BLaER1 (cell line): ENCODE measurements around the gene MZB1.
"Not testable (repeated sequence)": the region's sequence is repeated elsewhere in the genome, so short reads cannot be mapped to it uniquely, and the experiment has no call there.

Experiments
- H3K27ac ChIP-seq: shearing (Covaris generic); formaldehyde crosslinking; 2 replicates; pipeline ENCODE4 v1.8.1; 2022
- H3K27me3 ChIP-seq: shearing (Covaris generic); formaldehyde crosslinking; 2 replicates; pipeline ENCODE4 v1.8.1; 2022
- H3K36me3 ChIP-seq: shearing (Covaris generic); formaldehyde crosslinking; 2 replicates; pipeline ENCODE4 v1.8.1; 2022
- H3K4me1 ChIP-seq: shearing (Covaris generic); formaldehyde crosslinking; 2 replicates; pipeline ENCODE4 v1.8.1; 2022
- H3K4me2 ChIP-seq: shearing (Covaris generic); formaldehyde crosslinking; 2 replicates; pipeline ENCODE4 v1.8.1; 2022
- H3K4me3 ChIP-seq: shearing (Covaris generic); formaldehyde crosslinking; 2 replicates; pipeline ENCODE4 v1.8.1; 2022
- H3K9ac ChIP-seq: shearing (Covaris generic); formaldehyde crosslinking; 2 replicates; pipeline ENCODE4 v1.8.1; 2022
- H3K9me3 ChIP-seq: shearing (Covaris generic); formaldehyde crosslinking; 2 replicates; pipeline ENCODE4 v1.8.1; 2022
- H4K20me1 ChIP-seq: shearing (Covaris generic); formaldehyde crosslinking; 2 replicates; pipeline ENCODE4 v1.8.1; 2022
- Cebpa-rat ChIP-seq: shearing (Covaris generic); IDR thresholded peaks from 2 replicates; pipeline ENCODE4 v1.8.1; 2022

Gene MZB1

GRCh38 chr5:139361835-139362429 is 27.8 kb downstream of the MZB1 start:
- peaks cover 7% of the 10 kb centered on the region for H3K4me1 ChIP-seq
- H3K27me3 ChIP-seq: no peaks in the 10 kb centered on the region
- peaks cover 99% of the 10 kb centered on the region for H3K36me3 ChIP-seq
- H3K9me3 ChIP-seq: 0 out of 2 replicates have a peak, but pooled peaks cover 5% of the 10 kb centered on the region
- no peak overlapping the region for H3K4me2 ChIP-seq
- TF ChIP-seq Cebpa-rat: no peak
- no peak overlapping the region for H3K4me3 ChIP-seq
- no peak overlapping the region for H3K27ac ChIP-seq
- H3K9ac ChIP-seq: no peak overlapping the region
- peaks cover 99% of the 10 kb centered on the region for H4K20me1 ChIP-seq

- Histone ChIP-seq H4K20me1 (peaks cover 99% of the 10 kb centered on the region), H3K36me3 (peaks cover 99% of the 10 kb centered on the region), H3K9ac (no peak overlapping the region), H3K27me3 (no peaks in the 10 kb centered on the region), H3K27ac (no peak overlapping the region), H3K4me3 (no peak overlapping the region), H3K9me3 (0 out of 2 replicates have a peak, but pooled peaks cover 5% of the 10 kb centered on the region), H3K4me1 (peaks cover 14% of the 10 kb centered on the region; the same call in 1 of the 2 replicates), H3K4me2 (no peak overlapping the region)
- no peak for TF ChIP-seq Cebpa-rat
These were observed 29.3 kb downstream of the MZB1 start for GRCh38 chr5:139360384-139360783.

- peaks cover 100% of the 10 kb centered on the region for H4K20me1 ChIP-seq
- no peak overlapping the region for H3K4me2 ChIP-seq
- H3K4me3 ChIP-seq: no peak overlapping the region
- no peak for TF ChIP-seq Cebpa-rat
- peaks cover 5% of the 10 kb centered on the region; the same call in 1 of the 2 replicates for H3K9me3 ChIP-seq
- no peaks in the 10 kb centered on the region for H3K27me3 ChIP-seq
- no peak overlapping the region for H3K27ac ChIP-seq
- H3K36me3 ChIP-seq: peaks cover 95% of the 10 kb centered on the region
- H3K9ac ChIP-seq: no peak overlapping the region
- H3K4me1 ChIP-seq: peaks cover 33% of the 10 kb centered on the region
These were observed 31.6 kb downstream of the MZB1 start for GRCh38 chr5:139358064-139358463.

GRCh38 chr5:139355900-139356299 is 33.8 kb downstream of the MZB1 start:
- H4K20me1 ChIP-seq: peaks cover 100% of the 10 kb centered on the region

GRCh38 chr5:139354186-139354585 is 35.5 kb downstream of the MZB1 start:
- H3K4me1 ChIP-seq: peaks cover 70% of the 10 kb centered on the region

More at GRCh38 chr5:139355900-139356299, 33.8 kb downstream of the MZB1 start:
- not testable (repeated sequence) for H3K27me3 ChIP-seq, H3K4me3 ChIP-seq, H3K9ac ChIP-seq, H3K9me3 ChIP-seq, H3K27ac ChIP-seq
- Histone ChIP-seq H3K4me2 (0 out of 2 replicates have a peak overlapping the region, but pooled peaks have one; percentile 3), H3K4me1 (peaks cover 54% of the 10 kb centered on the region), H3K36me3 (peaks cover 74% of the 10 kb centered on the region)

GRCh38 chr5:139347863-139348262 is 41.9 kb downstream of the MZB1 start:
- Histone ChIP-seq H3K36me3 (peaks cover 62% of the 10 kb centered on the region), H3K4me2 (peak overlapping the region; percentile 55)

More at GRCh38 chr5:139354186-139354585, 35.5 kb downstream of the MZB1 start:
- Histone ChIP-seq H3K4me2 (peak overlapping the region; percentile 82), H3K9me3 (peaks cover 5% of the 10 kb centered on the region; the same call in 1 of the 2 replicates), H4K20me1 (peaks cover 100% of the 10 kb centered on the region), H3K4me3 (no peak overlapping the region), H3K27ac (peak overlapping the region; percentile 1; the same call in 1 of the 2 replicates), H3K36me3 (peaks cover 68% of the 10 kb centered on the region), H3K27me3 (no peaks in the 10 kb centered on the region), H3K9ac (no peak overlapping the region)
- TF ChIP-seq Cebpa-rat: no peak

GRCh38 chr5:139345442-139345841 is 44.3 kb downstream of the MZB1 start:
- Histone ChIP-seq H3K36me3 (peaks cover 62% of the 10 kb centered on the region), H4K20me1 (peaks cover 86% of the 10 kb centered on the region), H3K4me2 (peak overlapping the region; percentile 90), H3K4me1 (peaks cover 83% of the 10 kb centered on the region)
- H3K9me3 ChIP-seq, H3K27me3 ChIP-seq, H3K9ac ChIP-seq, H3K27ac ChIP-seq, H3K4me3 ChIP-seq: not testable (repeated sequence)

More at GRCh38 chr5:139347863-139348262, 41.9 kb downstream of the MZB1 start:
- peaks cover 96% of the 10 kb centered on the region for H3K4me1 ChIP-seq
- peaks cover 100% of the 10 kb centered on the region for H4K20me1 ChIP-seq
- H3K27ac ChIP-seq, H3K4me3 ChIP-seq, H3K9me3 ChIP-seq, H3K27me3 ChIP-seq, H3K9ac ChIP-seq: not testable (repeated sequence)

GRCh38 chr5:139344177-139344576 is 45.5 kb downstream of the MZB1 start:
- peaks cover 80% of the 10 kb centered on the region for H3K4me1 ChIP-seq
- peaks cover 82% of the 10 kb centered on the region for H4K20me1 ChIP-seq
- H3K9ac ChIP-seq: peak overlapping the region; percentile 98
- H3K27me3 ChIP-seq: no peaks in the 10 kb centered on the region
- H3K4me2 ChIP-seq: peak overlapping the region; percentile 90
- H3K27ac ChIP-seq: peak overlapping the region; percentile 98; the same call in 1 of the 2 replicates
- peak overlapping the region; percentile 77 for H3K4me3 ChIP-seq
- H3K9me3 ChIP-seq: no peaks in the 10 kb centered on the region
- peaks cover 51% of the 10 kb centered on the region for H3K36me3 ChIP-seq
- no peak for TF ChIP-seq Cebpa-rat

GRCh38 chr5:139343476-139343875 is 46.2 kb downstream of the MZB1 start:
- Histone ChIP-seq H3K27me3 (no peaks in the 10 kb centered on the region), H4K20me1 (peaks cover 75% of the 10 kb centered on the region), H3K9ac (peak overlapping the region; percentile 98), H3K27ac (peak overlapping the region; percentile 98), H3K4me1 (peaks cover 73% of the 10 kb centered on the region), H3K36me3 (peaks cover 46% of the 10 kb centered on the region), H3K9me3 (no peaks in the 10 kb centered on the region), H3K4me3 (peak overlapping the region; percentile 77), H3K4me2 (peak overlapping the region; percentile 90)
- TF ChIP-seq Cebpa-rat: no peak

- H3K9ac ChIP-seq: peak overlapping the region; percentile 98
- H3K4me2 ChIP-seq: peak overlapping the region; percentile 90
- peaks cover 35% of the 10 kb centered on the region for H3K36me3 ChIP-seq
- peak overlapping the region; percentile 77 for H3K4me3 ChIP-seq
- H4K20me1 ChIP-seq: peaks cover 64% of the 10 kb centered on the region
- H3K4me1 ChIP-seq: peaks cover 62% of the 10 kb centered on the region
- no peaks in the 10 kb centered on the region for H3K27me3 ChIP-seq
- TF ChIP-seq Cebpa-rat: no peak
- H3K27ac ChIP-seq: peak overlapping the region; percentile 98
- H3K9me3 ChIP-seq: no peaks in the 10 kb centered on the region
These were observed 47.3 kb downstream of the MZB1 start for GRCh38 chr5:139342423-139342723.
